Coronary artery (tissue), 2 donors: ENCODE data around the gene TFPT.

Experiments
- DNase-seq: peaks from one replicate; pipeline ENCODE4 v3.0.0-alpha.2; 2017; ENCODE audit warnings: low spot score
- H3K27ac ChIP-seq, 2 donors: fragments of 200-600 bp; sonication (generic); one replicate each; pipeline ENCODE4 v1.5.1; 2016 to 2019
- H3K4me3 ChIP-seq: fragments of 200-600 bp; sonication (generic); 2 replicates; pipeline ENCODE4 v1.5.1; 2016; ENCODE audit warnings: mild to moderate bottlenecking, moderate library complexity
- TF ChIP-seq, protein P1 (sequence below): fragments of 200-600 bp; sonication (generic); IDR thresholded peaks from one replicate; pipeline ENCODE4 v1.5.1; 2019; ENCODE audit warnings: antibody characterized with exemption

The TFPT gene

GRCh38 chr19:54074851-54075250 lies 40.6 kb downstream of the TFPT start:
- TF ChIP-seq, protein P1, sequence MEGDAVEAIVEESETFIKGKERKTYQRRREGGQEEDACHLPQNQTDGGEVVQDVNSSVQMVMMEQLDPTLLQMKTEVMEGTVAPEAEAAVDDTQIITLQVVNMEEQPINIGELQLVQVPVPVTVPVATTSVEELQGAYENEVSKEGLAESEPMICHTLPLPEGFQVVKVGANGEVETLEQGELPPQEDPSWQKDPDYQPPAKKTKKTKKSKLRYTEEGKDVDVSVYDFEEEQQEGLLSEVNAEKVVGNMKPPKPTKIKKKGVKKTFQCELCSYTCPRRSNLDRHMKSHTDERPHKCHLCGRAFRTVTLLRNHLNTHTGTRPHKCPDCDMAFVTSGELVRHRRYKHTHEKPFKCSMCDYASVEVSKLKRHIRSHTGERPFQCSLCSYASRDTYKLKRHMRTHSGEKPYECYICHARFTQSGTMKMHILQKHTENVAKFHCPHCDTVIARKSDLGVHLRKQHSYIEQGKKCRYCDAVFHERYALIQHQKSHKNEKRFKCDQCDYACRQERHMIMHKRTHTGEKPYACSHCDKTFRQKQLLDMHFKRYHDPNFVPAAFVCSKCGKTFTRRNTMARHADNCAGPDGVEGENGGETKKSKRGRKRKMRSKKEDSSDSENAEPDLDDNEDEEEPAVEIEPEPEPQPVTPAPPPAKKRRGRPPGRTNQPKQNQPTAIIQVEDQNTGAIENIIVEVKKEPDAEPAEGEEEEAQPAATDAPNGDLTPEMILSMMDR = no peak
- Histone ChIP-seq H3K4me3 (no peak overlapping the region), H3K27ac (no peak overlapping the region)
- DNase-seq = no peak

GRCh38 chr19:54073829-54074228 lies 41.6 kb downstream of the TFPT start:
- TF ChIP-seq, protein P1 = no peak
- Histone ChIP-seq H3K27ac (no peak overlapping the region), H3K4me3 (no peak overlapping the region)
- no peak for DNase-seq

DNA sequence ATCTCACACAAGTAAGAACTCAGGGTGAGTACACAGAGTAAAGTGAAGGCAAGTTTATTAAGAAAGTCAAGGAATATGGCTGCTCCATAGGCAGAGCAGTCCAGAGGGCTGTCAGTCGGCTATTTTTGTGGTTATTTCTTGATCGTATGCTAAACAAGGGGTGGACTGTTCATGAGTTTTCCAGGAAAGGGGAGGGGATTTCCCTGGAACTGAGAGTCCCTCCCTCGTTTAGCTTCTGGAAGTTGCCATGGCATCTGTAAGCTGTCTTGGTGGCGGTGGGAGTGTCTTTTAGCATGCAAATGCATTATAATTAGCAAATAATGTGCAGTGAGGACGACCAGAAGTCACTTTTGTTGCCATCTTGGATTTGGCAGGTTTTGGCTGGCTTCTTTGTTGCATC lies 46.0 kb downstream of the TFPT start:
- TF ChIP-seq, protein P1 = no peak
- no peak overlapping the region for H3K27ac ChIP-seq
- no peak for DNase-seq
- H3K4me3 ChIP-seq = no peak overlapping the region

- DNase-seq = no peak
- TF ChIP-seq, protein P1 = no peak
- H3K4me3 ChIP-seq = no peak within 1 kb of the TSS
- no peak within 1 kb of the TSS for H3K27ac ChIP-seq
These were observed 51.9 kb downstream of the TFPT start, which contains the start of gene VSTM1 for GRCh38 chr19:54063350-54064116. Gene VSTM1, minus strand, starts transcription at chr19:54063897. Its CDS starts 120 bp downstream, at chr19:54063777.

DNA sequence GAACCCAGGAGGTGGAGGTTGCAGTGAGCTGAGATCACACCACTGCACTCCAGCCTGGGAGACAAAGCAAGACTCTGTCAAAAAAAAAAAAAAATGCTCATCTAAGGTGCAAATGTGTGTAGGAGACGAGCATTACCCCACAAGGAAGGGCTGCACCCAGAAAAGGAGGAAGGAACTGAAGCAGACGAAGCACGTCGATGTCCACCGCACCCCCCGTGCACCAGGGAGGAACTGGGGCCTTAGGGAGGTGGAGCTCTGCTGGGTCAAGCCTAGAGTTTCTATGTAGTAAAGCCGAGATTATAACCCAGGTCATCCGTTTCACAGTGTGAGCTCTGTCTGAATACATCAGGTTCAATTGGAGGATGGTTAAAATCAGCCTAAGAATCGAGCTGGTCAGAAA lies 52.8 kb downstream of the TFPT start:
- Histone ChIP-seq H3K27ac (no peak overlapping the region), H3K4me3 (no peak overlapping the region)
- TF ChIP-seq, protein P1 = no peak
- DNase-seq = no peak
